Right ventricle myocardium superior (tissue), 1 donor: Measurements from ENCODE around the gene GORASP1. TPM values are rescaled to one million over a fixed set of nuclear protein-coding genes. Genes with fewer than 3 reads are reported as not detected.
A peak's percentile ranks its signal among the peaks of the same experiment; 100 is the strongest.

ENCODE experiments used
- ATAC-seq: fragments of 200-7000 bp; cut with Tn5 transposase; one replicate; pipeline ENCODE4 v1.9.1; 2020; ENCODE audit warnings: mild to moderate bottlenecking; ENCODE audit not compliant: poor library complexity
- DNase-seq: peaks from one replicate; pipeline ENCODE4 v3.0.0-alpha.2; 2020
- intact Hi-C: fragments of 100-400 bp; cut with DNase I; formaldehyde crosslinking; loops from one replicate; pipeline ENCODE4 v1.11.2; 2022
- total RNA-seq: library from RNA; stranded (reverse); fragmentation: NEBNext Ultra II Directional; extraction: Animal tissue kit (Norgen Biotek cat#: 25700); gene quantifications from one replicate; pipeline ENCODE4 v1.2.1, GENCODE V29; 2021
- donor health status: DM: no; HTN: yes; CAD: no; lungs with severe emphysema.

GORASP1 gene
- total RNA-seq, 1 donor from 2014 or later, result 48.4 TPM

DNA sequence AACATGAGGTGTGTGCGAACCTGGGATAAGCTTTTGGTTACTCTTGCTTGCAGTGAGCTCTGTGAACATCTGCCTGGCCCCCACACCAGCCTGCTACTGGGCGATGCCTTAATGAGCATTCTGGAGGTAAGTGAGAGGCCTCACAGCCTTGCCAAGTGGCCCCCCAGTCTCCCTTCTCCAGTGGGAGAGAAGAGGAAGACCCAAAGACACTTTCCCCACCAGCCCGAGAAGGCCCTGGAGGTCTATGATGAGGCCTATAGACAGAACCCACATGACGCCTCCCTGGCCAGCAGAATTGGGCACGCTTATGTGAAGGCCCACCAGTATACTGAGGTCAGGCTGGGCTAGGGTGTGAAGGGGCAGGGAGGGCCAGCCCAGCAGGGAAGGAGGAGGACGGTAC lies 22.6 kb upstream of the GORASP1 start:
- DNase-seq (no peak), ATAC-seq (no peak)
- intact Hi-C loops, result no loop called here

GRCh38 chr3:39128951-39129350 lies 21.5 kb upstream of the GORASP1 start:
- intact Hi-C loops, result no loop called here
- ATAC-seq (no peak), DNase-seq (no peak)

DNA sequence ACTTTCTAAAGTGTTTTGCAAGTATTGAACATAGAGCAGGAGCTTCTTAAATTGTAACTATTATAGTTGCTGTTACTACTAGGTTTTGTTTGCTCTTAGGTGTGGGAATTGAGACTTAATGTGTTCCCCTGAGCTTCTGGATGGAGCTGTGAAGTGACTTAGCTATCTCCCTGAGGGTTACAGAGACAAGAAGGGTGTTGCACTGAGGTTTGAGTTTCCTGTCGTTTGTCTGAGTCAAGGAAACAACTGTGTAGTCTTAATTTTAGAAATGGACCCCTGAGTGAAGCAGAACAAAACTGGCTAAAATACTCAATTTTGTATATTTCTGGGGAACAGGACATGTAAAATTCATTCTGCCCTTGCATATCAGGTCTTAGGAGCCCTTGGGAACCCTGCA lies 20.5 kb upstream of the GORASP1 start:
- ATAC-seq, result no peak
- intact Hi-C loops, result loop anchor here (2.0 kb wide), 1 partner anchor 157 kb away; no protein-coding TSS in a partner anchor
- no peak for DNase-seq

DNA sequence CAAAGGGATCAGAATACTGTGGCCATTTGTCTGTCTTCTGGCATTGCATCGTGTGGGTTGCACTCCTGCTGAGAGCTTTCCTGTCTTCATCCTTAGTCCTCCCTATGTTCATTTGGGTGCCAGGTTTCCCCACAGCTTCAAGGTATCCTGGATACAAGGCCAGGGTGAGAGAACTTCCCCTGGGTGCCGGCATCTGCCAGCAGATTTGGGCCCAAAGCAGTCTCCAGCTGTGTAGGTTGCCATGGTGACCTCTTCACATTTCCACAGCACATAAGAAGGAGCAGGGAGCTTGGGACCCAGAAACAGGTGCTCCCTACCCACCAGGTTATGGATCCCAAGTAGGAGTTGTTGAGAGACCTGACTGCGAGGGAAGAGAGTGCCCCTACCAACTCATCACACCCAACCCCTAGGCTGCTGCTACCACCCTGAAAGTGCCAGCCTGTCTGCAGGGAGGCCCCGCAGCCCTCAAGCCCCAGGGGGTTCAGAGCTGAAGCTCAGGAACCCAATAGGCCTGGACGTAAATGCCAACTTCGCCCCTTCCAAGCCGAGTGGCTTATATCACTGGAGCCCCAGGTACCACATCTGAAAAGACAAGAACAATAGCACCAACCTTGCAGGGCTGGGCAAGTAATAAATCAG lies 20.0 kb upstream of the GORASP1 start:
- DNase-seq, result no peak
- intact Hi-C loops, result loop anchor here (2.0 kb wide), 1 partner anchor 157 kb away; no protein-coding TSS in a partner anchor

DNA sequence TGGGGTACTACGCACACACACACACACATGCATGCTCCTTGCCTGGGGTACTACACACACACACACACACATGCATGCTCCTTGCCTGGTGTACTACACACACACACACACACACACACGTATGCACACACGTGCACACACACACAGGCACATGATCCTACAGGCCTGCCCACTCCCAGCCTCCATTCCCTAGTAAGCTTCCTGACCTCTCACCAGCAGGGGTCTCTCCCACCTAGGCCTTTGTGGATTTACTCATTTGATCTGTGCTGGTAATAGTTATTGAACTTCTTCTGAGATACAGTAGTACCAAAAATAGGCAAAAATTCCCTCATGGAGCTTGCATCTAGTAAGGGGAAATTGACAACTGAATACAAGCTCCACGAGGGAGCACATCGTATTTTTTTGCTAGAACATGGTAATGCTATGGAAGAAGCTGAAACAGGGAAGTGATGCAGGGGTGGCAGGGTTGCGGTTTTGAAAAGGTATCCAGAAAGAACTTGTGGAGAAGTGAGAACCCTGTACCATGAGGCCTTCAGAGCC lies 19.2 kb upstream of the GORASP1 start:
- ATAC-seq (peak; percentile 85), DNase-seq (no peak)
- intact Hi-C loops, result loop anchor here (2.0 kb wide), 1 partner anchor 158 kb away; no protein-coding TSS in a partner anchor

More for the DNA sequence above, 20.0 kb upstream of the GORASP1 start:
- ATAC-seq, result no peak

GRCh38 chr3:39125841-39126500 lies 18.5 kb upstream of the GORASP1 start:
- peak; percentile 6 for ATAC-seq
- intact Hi-C loops, result loop anchor here (2.0 kb wide), 2 partner anchors 159 to 167 kb away; no protein-coding TSS in a partner anchor

GRCh38 chr3:39124876-39125840 lies 17.7 kb upstream of the GORASP1 start:
- intact Hi-C loops, result loop anchor here (2.0 kb wide), 1 partner anchor 168 kb away; no protein-coding TSS in a partner anchor
- ATAC-seq (peak; percentile 30), DNase-seq (no peak)

More at GRCh38 chr3:39125841-39126500, 18.5 kb upstream of the GORASP1 start:
- no peak for DNase-seq

GRCh38 chr3:39122813-39123212 lies 15.4 kb upstream of the GORASP1 start:
- DNase-seq (no peak), ATAC-seq (no peak)
- intact Hi-C loops, result no loop called here

GRCh38 chr3:39121621-39122020 lies 14.2 kb upstream of the GORASP1 start:
- DNase-seq (no peak), ATAC-seq (no peak)
- intact Hi-C loops, result no loop called here

- ATAC-seq (no peak), DNase-seq (no peak)
- intact Hi-C loops, result no loop called here
Measured at GRCh38 chr3:39118931-39119660, 11.7 kb upstream of the GORASP1 start.

- ATAC-seq (no peak), DNase-seq (no peak)
- intact Hi-C loops, result no loop called here
Measured at GRCh38 chr3:39118079-39118478, 10.7 kb upstream of the GORASP1 start.

DNA sequence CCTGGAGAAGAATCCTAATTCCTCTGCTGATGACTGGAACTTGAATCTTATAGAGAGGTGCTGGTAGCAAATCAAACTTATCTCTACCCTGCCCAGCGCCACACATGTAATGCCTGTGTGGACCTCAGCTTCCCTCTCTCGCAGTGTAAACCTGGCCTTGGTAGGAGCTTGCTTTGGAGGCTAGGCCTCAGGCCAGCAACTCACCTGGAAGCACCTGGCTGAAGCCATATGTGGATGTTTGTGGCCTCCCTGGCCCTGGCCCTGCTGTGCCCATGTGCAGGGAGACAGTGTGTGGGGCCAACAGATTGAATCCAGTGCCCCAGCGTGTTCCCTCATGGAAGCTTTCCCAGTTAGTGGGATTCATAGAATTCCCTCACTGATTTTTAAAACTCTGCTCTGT lies 8.4 kb upstream of the GORASP1 start:
- intact Hi-C loops, result no loop called here
- no peak for ATAC-seq
- DNase-seq, result no peak

DNA sequence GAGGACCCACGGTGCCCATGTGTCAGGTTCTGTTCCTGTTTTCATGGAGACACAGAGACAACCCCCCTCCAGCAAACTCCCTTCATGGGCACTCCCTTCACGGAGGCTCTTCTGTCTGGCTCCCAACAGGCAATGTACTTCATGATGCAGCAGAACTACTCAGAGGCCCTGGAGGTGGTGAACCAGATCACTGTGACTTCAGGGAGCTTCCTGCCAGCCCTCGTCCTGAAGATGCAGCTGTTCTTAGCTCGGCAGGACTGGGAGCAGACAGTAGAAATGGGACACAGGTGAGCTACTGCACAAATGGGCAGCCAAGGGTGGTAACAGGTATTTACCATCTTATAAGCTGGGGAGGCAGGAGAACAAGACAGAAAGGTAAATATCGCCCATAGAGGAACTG lies 7.0 kb upstream of the GORASP1 start:
- intact Hi-C loops, result no loop called here
- no peak for ATAC-seq
- no peak for DNase-seq

DNA sequence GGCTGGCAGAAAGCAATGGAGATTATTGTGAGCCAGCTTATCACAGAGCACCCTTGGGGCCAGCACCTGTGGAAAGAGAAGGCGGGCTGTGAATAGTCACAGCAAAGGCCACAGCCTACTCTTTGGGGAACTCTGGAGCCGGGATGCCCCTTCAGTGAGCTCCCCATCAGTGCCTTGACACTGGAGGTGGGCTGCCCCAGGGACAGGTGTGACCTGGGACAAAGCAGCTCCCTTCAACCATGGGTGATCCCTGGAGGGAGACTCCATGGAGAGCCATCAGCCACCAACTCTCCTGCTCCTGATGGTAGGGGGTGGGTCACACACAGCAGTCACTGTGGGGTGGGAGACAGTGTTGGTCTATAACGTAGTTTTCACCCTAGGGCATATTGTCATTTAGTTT lies 5.9 kb upstream of the GORASP1 start:
- intact Hi-C loops, result no loop called here
- no peak for ATAC-seq

DNA sequence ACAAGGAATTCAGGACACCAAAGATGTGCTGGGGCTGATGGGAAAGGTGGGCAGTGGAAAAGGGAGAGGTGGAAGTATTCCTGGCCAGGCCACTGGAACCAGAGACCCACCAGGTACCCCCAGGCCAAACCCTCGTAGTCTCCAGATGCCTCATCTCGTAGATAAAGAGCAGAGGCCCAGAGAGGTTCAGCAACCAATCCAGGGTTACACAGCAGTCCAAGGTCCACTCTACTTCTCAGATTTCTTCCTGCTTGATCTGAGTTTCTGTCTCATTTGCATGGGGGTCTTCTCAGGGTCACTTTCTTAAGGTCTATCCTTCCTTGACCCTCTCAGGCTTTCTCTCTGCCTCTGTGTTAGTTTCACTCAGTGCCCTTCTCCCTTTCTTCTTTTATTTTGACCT lies 5.1 kb upstream of the GORASP1 start:
- ATAC-seq (no peak), DNase-seq (no peak)
- intact Hi-C loops, result no loop called here

More for the DNA sequence above, 5.9 kb upstream of the GORASP1 start:
- no peak for DNase-seq

DNA sequence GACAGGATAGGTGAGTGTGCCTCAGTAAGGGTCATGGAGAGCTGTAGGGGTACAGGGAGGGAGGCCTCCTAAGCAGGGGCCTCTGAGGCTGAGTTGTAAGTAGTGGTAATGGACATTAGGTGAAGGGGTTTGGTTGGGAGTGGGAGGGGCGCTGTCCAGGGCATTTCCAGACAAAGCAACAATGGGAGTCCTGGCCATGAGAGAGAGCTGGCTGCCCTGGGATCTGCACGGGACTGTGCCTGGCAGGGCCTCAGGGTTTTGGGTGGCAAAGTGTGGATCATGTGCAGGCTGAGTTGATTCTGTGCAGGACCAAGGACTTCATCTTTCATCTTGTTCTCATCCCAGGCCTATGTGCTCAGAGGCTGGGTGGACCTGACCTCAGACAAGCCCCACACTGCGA lies 4.7 kb upstream of the GORASP1 start:
- ATAC-seq (no peak), DNase-seq (no peak)
- intact Hi-C loops, result no loop called here

DNA sequence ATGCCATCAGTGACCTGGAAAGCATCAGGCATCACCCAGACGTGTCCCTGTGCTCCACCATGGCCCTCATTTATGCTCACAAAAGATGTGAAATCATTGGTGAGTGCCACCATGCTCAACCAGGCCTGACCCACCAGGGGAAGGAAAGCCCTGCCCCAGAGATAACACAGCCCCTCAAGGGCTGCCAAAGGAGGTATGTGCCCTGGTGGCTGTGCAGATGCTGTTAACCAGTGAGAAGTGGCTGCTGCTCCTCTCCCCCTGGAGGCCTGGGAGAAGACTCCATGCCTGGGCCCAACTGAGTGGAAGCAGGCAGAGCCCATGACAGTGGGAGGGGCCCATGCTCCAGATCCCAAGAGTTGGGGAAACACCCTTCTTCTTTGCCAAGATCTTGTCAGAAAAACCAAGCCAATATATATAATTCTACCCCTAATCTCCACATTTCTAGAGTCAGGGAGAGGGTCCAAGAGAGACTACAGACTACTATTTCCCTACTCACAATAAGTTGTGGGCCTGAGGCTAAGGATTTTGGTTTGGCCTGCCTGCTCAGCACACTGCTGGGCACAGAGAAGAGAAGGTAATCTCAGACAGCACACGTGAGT lies 2.7 kb upstream of the GORASP1 start:
- no peak for ATAC-seq
- no peak for DNase-seq
- intact Hi-C loops, result no loop called here

DNA sequence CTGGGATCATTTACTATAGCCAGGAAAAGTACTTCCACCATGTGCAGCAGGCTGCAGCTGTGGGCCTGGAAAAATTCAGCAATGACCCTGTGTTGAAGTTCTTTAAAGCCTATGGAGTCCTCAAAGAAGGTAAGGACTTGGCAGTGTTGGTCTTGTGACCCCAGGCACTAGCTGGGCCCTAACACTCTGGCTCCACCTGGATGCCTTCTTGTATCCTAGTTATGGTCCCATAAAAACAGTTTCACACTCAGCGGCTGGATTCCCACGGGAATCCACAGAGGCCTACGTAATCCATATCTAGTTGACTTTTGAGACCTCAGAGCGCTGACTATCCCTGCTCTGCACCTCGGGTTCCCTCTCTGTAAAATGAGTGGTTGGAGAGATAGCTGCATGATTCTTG lies 1.7 kb upstream of the GORASP1 start:
- intact Hi-C loops, result no loop called here
- ATAC-seq (no peak), DNase-seq (no peak)
